H9 (cell line): Measurements from ENCODE around the gene GXYLT2. TPM values are rescaled to one million over a fixed set of nuclear protein-coding genes. Genes with fewer than 3 reads are reported as not detected.

Experiments
- DNase-seq: peaks from one replicate; pipeline ENCODE4 v3.0.0-alpha.2; 2017
- H2AFZ ChIP-seq: one replicate; pipeline ENCODE4 v1.6.1; 2013; ENCODE audit warnings: mild to moderate bottlenecking, low read length, control low read depth, moderate library complexity
- H2AK5ac ChIP-seq: 2 replicates; pipeline ENCODE4 v1.6.1; 2013; ENCODE audit warnings: low read length, control low read depth, mixed read lengths; ENCODE audit not compliant: insufficient read length
- H2BK120ac ChIP-seq: one replicate; pipeline ENCODE4 v1.6.1; 2013; ENCODE audit warnings: low read depth, mild to moderate bottlenecking, low read length, control low read depth, inconsistent platforms; ENCODE audit not compliant: poor library complexity, severe bottlenecking
- H2BK12ac ChIP-seq: 2 replicates; pipeline ENCODE4 v1.6.1; 2013; ENCODE audit warnings: low read length, control low read depth, mixed read lengths, low read depth; ENCODE audit not compliant: insufficient read length
- H2BK15ac ChIP-seq: 2 replicates; pipeline ENCODE4 v1.6.1; 2013; ENCODE audit warnings: low read depth, low read length, control low read depth
- H2BK20ac ChIP-seq: one replicate; pipeline ENCODE4 v1.6.1; 2013; ENCODE audit warnings: low read depth, mild to moderate bottlenecking, low read length, control low read depth, inconsistent platforms; ENCODE audit not compliant: poor library complexity, severe bottlenecking
- H2BK5ac ChIP-seq: 2 replicates; pipeline ENCODE4 v1.6.1; 2013; ENCODE audit warnings: low read length, control low read depth, mixed read lengths; ENCODE audit not compliant: insufficient read length
- H3K14ac ChIP-seq: 2 replicates; pipeline ENCODE4 v1.6.1; 2013; ENCODE audit warnings: low read length, control low read depth; ENCODE audit not compliant: insufficient read depth
- H3K18ac ChIP-seq: 2 replicates; pipeline ENCODE4 v1.6.1; 2013; ENCODE audit warnings: low read depth, mild to moderate bottlenecking, mixed read lengths, low read length, control low read depth; ENCODE audit not compliant: insufficient read length
- H3K23ac ChIP-seq: 2 replicates; pipeline ENCODE4 v1.6.1; 2013; ENCODE audit warnings: low read length, control low read depth, mixed read lengths, low read depth; ENCODE audit not compliant: insufficient read length
- H3K23me2 ChIP-seq: 2 replicates; pipeline ENCODE4 v1.6.1; 2013; ENCODE audit warnings: low read depth, mild to moderate bottlenecking, mixed read lengths, low read length, control low read depth; ENCODE audit not compliant: insufficient read length, poor library complexity, severe bottlenecking
- H3K27ac ChIP-seq: 2 replicates; pipeline ENCODE4 v1.5.1; 2013; ENCODE audit warnings: low read length, control low read depth, mixed read lengths, low read depth; ENCODE audit not compliant: insufficient read length
- H3K27me3 ChIP-seq: 2 replicates; pipeline ENCODE4 v1.6.1; 2013; ENCODE audit warnings: low read length, control low read depth, inconsistent platforms; ENCODE audit not compliant: insufficient read depth
- H3K4ac ChIP-seq: 2 replicates; pipeline ENCODE4 v1.6.1; 2013; ENCODE audit warnings: low read depth, mild to moderate bottlenecking, control low read depth, inconsistent platforms, low read length, moderate library complexity
- H3K4me1 ChIP-seq: 2 replicates; pipeline ENCODE4 v1.6.1; 2013; ENCODE audit warnings: low read length, control low read depth, inconsistent platforms; ENCODE audit not compliant: insufficient read depth
- H3K4me2 ChIP-seq: 2 replicates; pipeline ENCODE4 v1.6.1; 2013; ENCODE audit warnings: low read length, control low read depth, mixed read lengths; ENCODE audit not compliant: insufficient read length, insufficient read depth
- H3K56ac ChIP-seq: 2 replicates; pipeline ENCODE4 v1.6.1; 2013; ENCODE audit warnings: low read depth, mild to moderate bottlenecking, mixed read lengths, low read length, control low read depth; ENCODE audit not compliant: insufficient read length
- H3K79me1 ChIP-seq: 2 replicates; pipeline ENCODE4 v1.6.1; 2013; ENCODE audit warnings: low read depth, mild to moderate bottlenecking, moderate library complexity, low read length, control low read depth, inconsistent platforms; ENCODE audit not compliant: insufficient read depth, poor library complexity, severe bottlenecking
- H3K79me2 ChIP-seq: 2 replicates; pipeline ENCODE4 v1.6.1; 2013; ENCODE audit warnings: low read length, control low read depth, inconsistent platforms; ENCODE audit not compliant: insufficient read depth
- H3K9ac ChIP-seq: 2 replicates; pipeline ENCODE4 v1.6.1; 2013; ENCODE audit warnings: low read length, control low read depth, mixed read lengths; ENCODE audit not compliant: insufficient read length; ENCODE audit errors: extremely low read depth
- H3K9me3 ChIP-seq: one replicate; pipeline ENCODE4 v1.6.1; 2013; ENCODE audit warnings: low read depth, low read length, inconsistent platforms; ENCODE audit not compliant: control insufficient read depth
- H3T11ph ChIP-seq: one replicate; pipeline ENCODE4 v1.6.1; 2013; ENCODE audit warnings: mild to moderate bottlenecking, low read length, control low read depth, inconsistent platforms
- H4K20me1 ChIP-seq: one replicate; pipeline ENCODE4 v1.6.1; 2013; ENCODE audit not compliant: control insufficient read depth, insufficient read length, insufficient read depth
- H4K5ac ChIP-seq: 2 replicates; pipeline ENCODE4 v1.6.1; 2013; ENCODE audit warnings: low read depth, mild to moderate bottlenecking, mixed read lengths, low read length, control low read depth; ENCODE audit not compliant: insufficient read length
- H4K8ac ChIP-seq: replicated peaks from 2 replicates; pipeline ENCODE4 v1.6.1; 2013; ENCODE audit warnings: low read length, control low read depth, mixed read lengths, low read depth; ENCODE audit not compliant: insufficient read length
- H4K91ac ChIP-seq: 2 replicates; pipeline ENCODE4 v1.6.1; 2013; ENCODE audit warnings: low read depth, mild to moderate bottlenecking, moderate library complexity, mixed read lengths, low read length, control low read depth; ENCODE audit not compliant: insufficient read length
- H3K27ac Mint-ChIP-seq, 3 experiments: 2 replicates in 2 of 3; 3 replicates in 1 of 3; pipeline ENCODE4 v1.8.0; 2020 to 2021; ENCODE audit warnings: mixed read lengths in 3 of 3, mild to moderate bottlenecking in 1 of 3, moderate library complexity in 1 of 3
- H3K27me3 Mint-ChIP-seq: 2 replicates; pipeline ENCODE4 v1.8.0; 2021; ENCODE audit warnings: low read depth, mild to moderate bottlenecking, moderate library complexity, mixed read lengths
- H3K36me3 Mint-ChIP-seq, 3 experiments: 2 replicates in 2 of 3; 3 replicates in 1 of 3; pipeline ENCODE4 v1.8.0; 2020 to 2021; ENCODE audit warnings: low read depth in 3 of 3, mixed read lengths in 3 of 3; ENCODE audit not compliant: insufficient read depth in 1 of 3
- H3K4me1 Mint-ChIP-seq, 2 experiments: 2 replicates each; pipeline ENCODE4 v1.8.0; 2020; ENCODE audit warnings: mixed read lengths in 2 of 2
- H3K4me3 Mint-ChIP-seq, 2 experiments: 2 replicates in 1 of 2; 3 replicates in 1 of 2; pipeline ENCODE4 v1.8.0; 2020 to 2021; ENCODE audit warnings: mild to moderate bottlenecking in 2 of 2, mixed read lengths in 2 of 2, moderate library complexity in 1 of 2
- H3K9me3 Mint-ChIP-seq, 2 experiments: 2 replicates in 1 of 2; 3 replicates in 1 of 2; pipeline ENCODE4 v1.8.0; 2020; ENCODE audit warnings: mild to moderate bottlenecking in 2 of 2, mixed read lengths in 2 of 2, moderate library complexity in 1 of 2
- CTCF ChIP-seq: fragments of 200-600 bp; sonication (generic); conservative IDR thresholded peaks from 3 replicates; pipeline ENCODE4 v1.8.0; 2021; ENCODE audit warnings: antibody characterized with exemption, mild to moderate bottlenecking
- WGBS: extraction: QIAGEN DNeasy Blood & Tissue Kit; methylation state at CpG from one replicate; pipeline ENCODE4 v1.1.7; 2013; ENCODE audit warnings: missing lambda C conversion rate, low lambda C conversion rate, mixed read lengths; ENCODE audit not compliant: insufficient read length; ENCODE audit errors: extremely low coverage; 5-methylcytosine and 5-hydroxymethylcytosine counted together
- total RNA-seq: library from RNA; stranded (reverse); gene quantifications from 2 replicates; pipeline ENCODE4 v1.2.1, GENCODE V29; 2021

The GXYLT2 gene
- total RNA-seq, 1 experiment from 2014 or later: 2.0 TPM

DNA sequence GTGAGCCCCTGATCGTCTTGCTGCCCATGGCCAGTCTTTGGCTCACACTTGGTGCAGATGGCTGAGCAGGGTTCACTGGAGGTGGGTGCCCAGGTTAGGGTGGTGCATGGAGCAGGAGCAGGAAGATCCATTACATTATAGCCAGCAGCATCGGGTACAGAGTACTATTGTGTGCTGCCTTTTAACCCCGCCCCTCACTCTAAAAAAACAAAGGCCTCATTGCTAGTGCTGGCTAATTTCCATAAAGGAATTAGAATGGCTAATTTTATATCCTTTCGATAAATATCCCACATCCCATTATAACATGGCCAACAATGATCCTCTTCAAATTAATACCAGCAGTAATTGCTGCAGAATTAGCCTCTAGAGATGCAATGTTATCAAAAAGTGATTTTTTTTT, 63.0 kb downstream of the GXYLT2 start:
- Histone ChIP-seq H3K4ac (no peak overlapping the region), H3K23me2 (no peaks in the 10 kb centered on the region), H3K79me1 (no peaks in the 10 kb centered on the region), H2BK12ac (no peak overlapping the region), H3K14ac (no peak overlapping the region), H3K4me2 (no peak overlapping the region), H3K9me3 (no peaks in the 10 kb centered on the region), H3K18ac (no peak overlapping the region), H2AK5ac (no peak overlapping the region), H4K8ac (no peak overlapping the region), H2AFZ (no peak overlapping the region), H2BK5ac (no peak overlapping the region), H4K20me1 (no peaks in the 10 kb centered on the region), H4K5ac (no peak overlapping the region), H3K23ac (no peak overlapping the region), H3K56ac (no peak overlapping the region), H3T11ph (no peak overlapping the region), H3K79me2 (no peaks in the 10 kb centered on the region), H3K27ac (no peak overlapping the region), H2BK20ac (no peak overlapping the region), H3K4me1 (no peaks in the 10 kb centered on the region; the same call in 1 of the 2 replicates), H2BK15ac (no peak overlapping the region), H3K9ac (no peak overlapping the region), H4K91ac (no peak overlapping the region), H2BK120ac (no peak overlapping the region), H3K27me3 (no peaks in the 10 kb centered on the region)
- no CpG with 5 or more reads among the region's 4 CpGs for WGBS
- no peaks in the 10 kb centered on the region for H3K36me3 Mint-ChIP-seq
- H3K27ac Mint-ChIP-seq: no peak overlapping the region
- peaks cover 15 to 28% of the 10 kb centered on the region in 2 experiments for H3K4me1 Mint-ChIP-seq
- no peaks in the 10 kb centered on the region for H3K27me3 Mint-ChIP-seq
- DNase-seq: no peak
- H3K4me3 Mint-ChIP-seq: no peak overlapping the region
- no peaks in the 10 kb centered on the region for H3K9me3 Mint-ChIP-seq
- no peak for TF ChIP-seq CTCF
